HCT116 (cell line): Measurements from ENCODE around the gene SHROOM3. TPM values are rescaled to one million over a fixed set of nuclear protein-coding genes. Genes with fewer than 3 reads are reported as not detected.

Source experiments
- ATAC-seq: fragments of 200-7000 bp; cut with Tn5 transposase; 2 replicates; pipeline ENCODE4 v1.9.1; 2020; ENCODE audit warnings: mild to moderate bottlenecking, moderate library complexity
- BruUV-seq: library from RNA; stranded (reverse); fragments of 400-500 nt; replicated peaks from 2 replicates; lab custom pipeline; 2021; lab: Mats Ljungman, UMichigan
- CTCF ChIA-PET: fragments of 300-600 bp; sonication (Branson Sonifier 250); formaldehyde crosslinking; loops from one replicate; lab custom pipeline; 2021; ENCODE audit warnings: antibody characterized with exemption; lab: Charles Lee
- POLR2A ChIA-PET: fragments of 300-600, 350-600 bp; sonication (Branson Sonifier 250); formaldehyde crosslinking; loops from one replicate; lab custom pipeline; 2021; ENCODE audit warnings: antibody characterized with exemption; lab: Charles Lee
- RAD21 ChIA-PET, 2 experiments: fragments of 300-600 bp; sonication (Branson Sonifier 250); formaldehyde crosslinking; loops; one replicate each; lab custom pipeline; 2023; ENCODE audit warnings: low total read pairs in 2 of 2; ENCODE audit not compliant: uncharacterized antibody in 2 of 2, unreplicated experiment in 2 of 2, low non-redundant PET in 1 of 2; lab: Charles Lee
- DNase-seq: peaks from one replicate; pipeline ENCODE4 v3.0.0-alpha.2; 2010; ENCODE audit warnings: low read depth, low spot score
- H2AFZ ChIP-seq: fragments of 200-600 bp; shearing (Covaris generic), sonication (generic); 2 replicates; pipeline ENCODE4 v1.6.1; 2017; ENCODE audit warnings: low read depth, mixed run types, mixed read lengths, antibody characterized with exemption, low read length; ENCODE audit not compliant: poor library complexity, severe bottlenecking
- H3K27ac ChIP-seq: 2 replicates; pipeline ENCODE4 v1.5.1; 2012; ENCODE audit warnings: low read depth, low read length
- H3K27me3 ChIP-seq: fragments of 200-600 bp; sonication (generic); 2 replicates; pipeline ENCODE4 v1.6.1; 2016; ENCODE audit warnings: mixed run types, low read length, mixed read lengths; ENCODE audit not compliant: insufficient read depth
- H3K36me3 ChIP-seq, 2 experiments: fragments of 200-500 bp in 1 of 2; fragments of 200-600 bp in 1 of 2; sonication (Bioruptor generic) in 1 of 2; sonication (generic) in 1 of 2; 2 replicates each; pipeline versions ENCODE4 v1.5.1 to v1.6.1; 2014 to 2016; ENCODE audit warnings: low read length in 2 of 2, inconsistent platforms in 1 of 2, mixed read lengths in 1 of 2, mixed run types in 1 of 2; ENCODE audit not compliant: insufficient read depth in 2 of 2, control insufficient read depth in 1 of 2
- H3K4me1 ChIP-seq, 2 experiments: fragments of 200-600 bp in 1 of 2; sonication (generic) in 1 of 2; 2 replicates each; pipeline versions ENCODE4 v1.5.1 to v1.6.1; 2012 to 2017; ENCODE audit warnings: low read length in 2 of 2, inconsistent platforms in 1 of 2, mild to moderate bottlenecking in 1 of 2, mixed read lengths in 1 of 2, mixed run types in 1 of 2, moderate library complexity in 1 of 2; ENCODE audit not compliant: insufficient read depth in 2 of 2, control insufficient read depth in 1 of 2
- H3K4me2 ChIP-seq: fragments of 200-600 bp; sonication (generic); 2 replicates; pipeline ENCODE4 v1.6.1; 2017; ENCODE audit warnings: mixed run types, low read length, mixed read lengths
- H3K4me3 ChIP-seq, 2 experiments: fragments of 200-600 bp in 1 of 2; sonication (generic) in 1 of 2; replicated peaks in 1 of 2; 2 replicates each; pipeline ENCODE4 v1.5.1; 2011 to 2016; ENCODE audit warnings: low read length in 2 of 2, control low read depth in 1 of 2, low read depth in 1 of 2, mild to moderate bottlenecking in 1 of 2, mixed read lengths in 1 of 2, mixed run types in 1 of 2
- H3K79me2 ChIP-seq: fragments of 200-600 bp; sonication (generic); 2 replicates; pipeline ENCODE4 v1.6.1; 2017; ENCODE audit warnings: mild to moderate bottlenecking, mixed run types, low read length, moderate library complexity, mixed read lengths; ENCODE audit not compliant: insufficient read depth
- H3K9ac ChIP-seq: fragments of 200-600 bp; sonication (generic); 2 replicates; pipeline ENCODE4 v1.6.1; 2016; ENCODE audit warnings: low read length, mixed read lengths
- H3K9me2 ChIP-seq: fragments of 200-600 bp; sonication (generic), shearing (Covaris generic); 2 replicates; pipeline ENCODE4 v1.6.1; 2017; ENCODE audit warnings: mixed run types, mild to moderate bottlenecking, moderate library complexity; ENCODE audit not compliant: insufficient read depth
- H3K9me3 ChIP-seq, 2 experiments: fragments of 200-500 bp in 1 of 2; fragments of 200-600 bp in 1 of 2; sonication (Bioruptor generic) in 1 of 2; sonication (generic) in 1 of 2; 2 replicates each; pipeline ENCODE4 v1.6.1; 2014 to 2017; ENCODE audit warnings: low read length in 2 of 2, mixed read lengths in 2 of 2, inconsistent platforms in 1 of 2, low read depth in 1 of 2, mild to moderate bottlenecking in 1 of 2, mixed run types in 1 of 2, moderate library complexity in 1 of 2; ENCODE audit not compliant: control insufficient read depth in 1 of 2, insufficient read depth in 1 of 2
- H4K20me1 ChIP-seq: fragments of 200-600 bp; sonication (generic), shearing (Covaris generic); 2 replicates; pipeline ENCODE4 v1.6.1; 2017; ENCODE audit warnings: mixed run types, mild to moderate bottlenecking, moderate library complexity; ENCODE audit not compliant: insufficient read depth
- EZH2phosphoT487 ChIP-seq: fragments of 200-600 bp; IDR thresholded peaks from 2 replicates; pipeline ENCODE4 v1.6.1; 2018; ENCODE audit warnings: antibody characterized with exemption, borderline replicate concordance
- JUND ChIP-seq: IDR thresholded peaks from 2 replicates; pipeline ENCODE4 v1.6.1; 2012
- intact Hi-C: fragments of 100-400 bp; cut with micrococcal nuclease; formaldehyde crosslinking; loops from 2 replicates; pipeline ENCODE4 v1.10.0; 2022
- total RNA-seq: library from RNA; stranded (reverse); gene quantifications from one replicate; pipeline ENCODE4 v1.2.1, GENCODE V29; 2021; ENCODE audit not compliant: unreplicated experiment
- TF ChIP-seq, protein P1 (sequence below): IDR thresholded peaks from 2 replicates; pipeline ENCODE4 v1.6.1; 2011; ENCODE audit warnings: mild to moderate bottlenecking, low read length, moderate library complexity; ENCODE audit not compliant: insufficient replicate concordance; ENCODE audit errors: extremely low read depth
- TF ChIP-seq, protein P2 (sequence below): IDR thresholded peaks from 2 replicates; pipeline ENCODE4 v1.6.1; 2012; ENCODE audit warnings: low read depth
- TF ChIP-seq, protein P3 (sequence below): IDR thresholded peaks from 2 replicates; pipeline ENCODE4 v1.6.1; 2012

Gene SHROOM3
- total RNA-seq, 1 experiment from 2014 or later: 22.5 TPM

DNA sequence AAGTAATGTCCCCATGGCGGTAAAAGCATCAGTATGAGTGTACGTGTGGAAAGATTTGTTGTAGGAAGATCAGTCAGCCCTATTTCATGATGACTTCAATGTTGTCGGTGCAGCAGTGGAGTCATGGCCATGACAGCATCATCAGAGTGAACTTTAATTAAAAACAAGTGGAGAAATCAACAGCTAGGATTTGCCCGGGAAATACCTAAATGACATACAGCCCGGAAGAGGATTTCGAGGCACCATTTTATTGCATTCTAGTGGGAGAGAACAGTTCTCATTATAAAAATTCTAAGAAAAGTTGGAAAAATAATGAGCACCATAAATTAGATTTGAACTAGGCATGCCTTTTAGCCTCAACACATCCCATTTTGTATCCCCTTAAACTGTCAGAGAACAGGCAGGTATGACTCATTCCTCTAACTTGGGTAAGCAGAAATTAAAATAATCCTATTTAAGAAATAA, 170.1 kb downstream of the SHROOM3 start:
- ChIA-PET RAD21 (no interaction called here), CTCF (no interaction called here), POLR2A (no interaction called here)
- no peak overlapping the region for H3K4me2 ChIP-seq
- no peak overlapping the region for H3K27ac ChIP-seq
- BruUV-seq: no TSS peak
- H4K20me1 ChIP-seq: no peaks in the 10 kb centered on the region
- intact Hi-C loops: no loop called here
- H3K9me2 ChIP-seq: no peaks in the 10 kb centered on the region; the same call in 1 of the 2 replicates
- H3K4me1 ChIP-seq: peaks cover 0 to 6% of the 10 kb centered on the region in 2 experiments; a peak in 1 of 4 replicates
- H3K36me3 ChIP-seq: no peaks in the 10 kb centered on the region
- ATAC-seq (no peak), DNase-seq (no peak)
- no peaks in the 10 kb centered on the region for H3K27me3 ChIP-seq
- H3K79me2 ChIP-seq: no peaks in the 10 kb centered on the region
- TF ChIP-seq EZH2phosphoT487 (no peak), JUND (no peak)
- TF ChIP-seq, protein P1, sequence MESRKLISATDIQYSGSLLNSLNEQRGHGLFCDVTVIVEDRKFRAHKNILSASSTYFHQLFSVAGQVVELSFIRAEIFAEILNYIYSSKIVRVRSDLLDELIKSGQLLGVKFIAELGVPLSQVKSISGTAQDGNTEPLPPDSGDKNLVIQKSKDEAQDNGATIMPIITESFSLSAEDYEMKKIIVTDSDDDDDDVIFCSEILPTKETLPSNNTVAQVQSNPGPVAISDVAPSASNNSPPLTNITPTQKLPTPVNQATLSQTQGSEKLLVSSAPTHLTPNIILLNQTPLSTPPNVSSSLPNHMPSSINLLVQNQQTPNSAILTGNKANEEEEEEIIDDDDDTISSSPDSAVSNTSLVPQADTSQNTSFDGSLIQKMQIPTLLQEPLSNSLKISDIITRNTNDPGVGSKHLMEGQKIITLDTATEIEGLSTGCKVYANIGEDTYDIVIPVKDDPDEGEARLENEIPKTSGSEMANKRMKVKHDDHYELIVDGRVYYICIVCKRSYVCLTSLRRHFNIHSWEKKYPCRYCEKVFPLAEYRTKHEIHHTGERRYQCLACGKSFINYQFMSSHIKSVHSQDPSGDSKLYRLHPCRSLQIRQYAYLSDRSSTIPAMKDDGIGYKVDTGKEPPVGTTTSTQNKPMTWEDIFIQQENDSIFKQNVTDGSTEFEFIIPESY: no peak
- TF ChIP-seq, protein P2, sequence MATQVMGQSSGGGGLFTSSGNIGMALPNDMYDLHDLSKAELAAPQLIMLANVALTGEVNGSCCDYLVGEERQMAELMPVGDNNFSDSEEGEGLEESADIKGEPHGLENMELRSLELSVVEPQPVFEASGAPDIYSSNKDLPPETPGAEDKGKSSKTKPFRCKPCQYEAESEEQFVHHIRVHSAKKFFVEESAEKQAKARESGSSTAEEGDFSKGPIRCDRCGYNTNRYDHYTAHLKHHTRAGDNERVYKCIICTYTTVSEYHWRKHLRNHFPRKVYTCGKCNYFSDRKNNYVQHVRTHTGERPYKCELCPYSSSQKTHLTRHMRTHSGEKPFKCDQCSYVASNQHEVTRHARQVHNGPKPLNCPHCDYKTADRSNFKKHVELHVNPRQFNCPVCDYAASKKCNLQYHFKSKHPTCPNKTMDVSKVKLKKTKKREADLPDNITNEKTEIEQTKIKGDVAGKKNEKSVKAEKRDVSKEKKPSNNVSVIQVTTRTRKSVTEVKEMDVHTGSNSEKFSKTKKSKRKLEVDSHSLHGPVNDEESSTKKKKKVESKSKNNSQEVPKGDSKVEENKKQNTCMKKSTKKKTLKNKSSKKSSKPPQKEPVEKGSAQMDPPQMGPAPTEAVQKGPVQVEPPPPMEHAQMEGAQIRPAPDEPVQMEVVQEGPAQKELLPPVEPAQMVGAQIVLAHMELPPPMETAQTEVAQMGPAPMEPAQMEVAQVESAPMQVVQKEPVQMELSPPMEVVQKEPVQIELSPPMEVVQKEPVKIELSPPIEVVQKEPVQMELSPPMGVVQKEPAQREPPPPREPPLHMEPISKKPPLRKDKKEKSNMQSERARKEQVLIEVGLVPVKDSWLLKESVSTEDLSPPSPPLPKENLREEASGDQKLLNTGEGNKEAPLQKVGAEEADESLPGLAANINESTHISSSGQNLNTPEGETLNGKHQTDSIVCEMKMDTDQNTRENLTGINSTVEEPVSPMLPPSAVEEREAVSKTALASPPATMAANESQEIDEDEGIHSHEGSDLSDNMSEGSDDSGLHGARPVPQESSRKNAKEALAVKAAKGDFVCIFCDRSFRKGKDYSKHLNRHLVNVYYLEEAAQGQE: no peak
- TF ChIP-seq, protein P3, sequence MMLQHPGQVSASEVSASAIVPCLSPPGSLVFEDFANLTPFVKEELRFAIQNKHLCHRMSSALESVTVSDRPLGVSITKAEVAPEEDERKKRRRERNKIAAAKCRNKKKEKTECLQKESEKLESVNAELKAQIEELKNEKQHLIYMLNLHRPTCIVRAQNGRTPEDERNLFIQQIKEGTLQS: no peak
- no peaks in the 10 kb centered on the region for H3K9me3 ChIP-seq
- no peak overlapping the region for H2AFZ ChIP-seq
- H3K4me3 ChIP-seq: no peak overlapping the region
- H3K9ac ChIP-seq: no peak overlapping the region
